Hepatocyte (in vitro differentiated cells): Measurements from ENCODE around the gene SUCNR1. TPM values are rescaled to one million over a fixed set of nuclear protein-coding genes. Genes with fewer than 3 reads are reported as not detected.
A peak's percentile ranks its signal among the peaks of the same experiment; 100 is the strongest.
"Not testable (repeated sequence)": the region's sequence is repeated elsewhere in the genome, so short reads cannot be mapped to it uniquely, and the experiment has no call there.

Source experiments
- DNase-seq: peaks from one replicate; pipeline ENCODE4 v3.0.0-alpha.2; 2016; ENCODE audit warnings: low spot score
- H2AFZ ChIP-seq: fragments of 200-600 bp; sonication (generic); 2 replicates; pipeline ENCODE4 v1.6.0; 2016; ENCODE audit warnings: antibody characterized with exemption, mild to moderate bottlenecking
- H3K27ac ChIP-seq: fragments of 200-600 bp; sonication (generic); 2 replicates; pipeline ENCODE4 v1.5.1; 2016; ENCODE audit warnings: mild to moderate bottlenecking
- H3K27me3 ChIP-seq: fragments of 200-600 bp; sonication (generic); 2 replicates; pipeline ENCODE4 v1.6.1; 2016
- H3K36me3 ChIP-seq: fragments of 200-600 bp; sonication (generic); replicated peaks from 2 replicates; pipeline ENCODE4 v1.5.1; 2016; ENCODE audit warnings: low read depth; ENCODE audit not compliant: insufficient read depth
- H3K4me1 ChIP-seq: fragments of 200-600 bp; sonication (generic); 2 replicates; pipeline ENCODE4 v1.5.1; 2016; ENCODE audit warnings: mild to moderate bottlenecking, moderate library complexity; ENCODE audit not compliant: insufficient read depth
- H3K4me2 ChIP-seq: fragments of 200-600 bp; sonication (generic); 2 replicates; pipeline ENCODE4 v1.6.0; 2016
- H3K4me3 ChIP-seq: fragments of 200-600 bp; sonication (generic); 2 replicates; pipeline ENCODE4 v1.5.1; 2016; ENCODE audit warnings: mild to moderate bottlenecking
- H3K79me2 ChIP-seq: fragments of 200-600 bp; sonication (generic); 2 replicates; pipeline ENCODE4 v1.6.0; 2017; ENCODE audit warnings: mild to moderate bottlenecking
- H3K9me2 ChIP-seq: fragments of 200-600 bp; sonication (generic); replicated peaks from 2 replicates; pipeline ENCODE4 v1.6.0; 2017; ENCODE audit warnings: mild to moderate bottlenecking; ENCODE audit not compliant: insufficient read depth
- H3K9me3 ChIP-seq: fragments of 200-600 bp; sonication (generic); 2 replicates; pipeline ENCODE4 v1.5.1; 2016; ENCODE audit warnings: low read depth, mild to moderate bottlenecking
- H4K20me1 ChIP-seq: fragments of 200-600 bp; sonication (generic); 2 replicates; pipeline ENCODE4 v1.6.0; 2016; ENCODE audit warnings: mild to moderate bottlenecking; ENCODE audit not compliant: insufficient read depth, poor library complexity, severe bottlenecking
- EZH2 ChIP-seq: fragments of 200-600 bp; sonication (generic); IDR thresholded peaks from 2 replicates; pipeline ENCODE4 v1.6.1; 2016; ENCODE audit warnings: antibody characterized with exemption, mild to moderate bottlenecking, borderline replicate concordance
- EZH2phosphoT487 ChIP-seq: fragments of 200-600 bp; sonication (generic); IDR thresholded peaks from one replicate; pipeline ENCODE4 v1.6.1; 2018; ENCODE audit warnings: antibody characterized with exemption, mild to moderate bottlenecking, low read depth, moderate library complexity; ENCODE audit not compliant: unreplicated experiment, severe bottlenecking
- WGBS: methylation state at CpG from one replicate; pipeline ENCODE4 v1.1.6; 2016; ENCODE audit warnings: low lambda C conversion rate; ENCODE audit errors: missing lambda C conversion rate; 5-methylcytosine and 5-hydroxymethylcytosine counted together
- polyA plus RNA-seq: library from polyadenylated mRNA; unstranded; fragments of >200 nt; fragmentation: Nextera tagmentation; extraction: Ambion mirVana; gene quantifications from 2 replicates; pipeline ENCODE4 v1.2.1, GENCODE V29; 2016
- total RNA-seq: library from RNA; depleted of rRNA; stranded (reverse); fragments of >200 nt; gene quantifications from 2 replicates; pipeline ENCODE4 v1.2.3, GENCODE V29; 2014
- TF ChIP-seq, protein P1 (sequence below): fragments of 200-600 bp; sonication (generic); IDR thresholded peaks from 2 replicates; pipeline ENCODE4 v1.5.1; 2016; ENCODE audit warnings: antibody characterized with exemption, mild to moderate bottlenecking; ENCODE audit not compliant: poor library complexity

SUCNR1 gene
- total and polyA plus RNA-seq, 2 experiments from 2014 or later, result 0.40 to 0.80 TPM

DNA sequence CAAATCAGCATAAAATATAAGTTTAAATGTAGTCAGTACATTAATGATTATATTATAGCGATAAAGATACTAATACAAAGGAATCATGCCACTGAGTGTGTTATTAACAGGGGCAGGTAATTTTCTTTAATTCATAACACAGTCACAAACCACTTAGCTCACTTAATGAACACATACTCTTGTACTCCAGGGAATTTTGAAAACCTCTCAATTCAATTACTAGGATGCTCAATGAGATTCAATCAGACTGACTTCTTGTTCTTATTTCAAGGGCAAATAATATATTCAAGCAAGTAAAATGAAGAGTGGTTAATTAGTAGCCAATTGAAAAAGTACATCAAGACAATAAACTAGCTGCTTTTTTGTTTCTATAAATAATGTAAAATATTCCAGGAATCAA is 5.8 kb upstream of the SUCNR1 start:
- DNase-seq, result no peak
- H3K36me3 ChIP-seq, result no peaks in the 10 kb centered on the region
- H3K4me2 ChIP-seq, result no peak overlapping the region
- H3K27ac ChIP-seq, result no peak overlapping the region
- peaks cover 11% of the 10 kb centered on the region for H3K4me1 ChIP-seq
- H3K27me3 ChIP-seq, result no peaks in the 10 kb centered on the region
- TF ChIP-seq, protein P1, sequence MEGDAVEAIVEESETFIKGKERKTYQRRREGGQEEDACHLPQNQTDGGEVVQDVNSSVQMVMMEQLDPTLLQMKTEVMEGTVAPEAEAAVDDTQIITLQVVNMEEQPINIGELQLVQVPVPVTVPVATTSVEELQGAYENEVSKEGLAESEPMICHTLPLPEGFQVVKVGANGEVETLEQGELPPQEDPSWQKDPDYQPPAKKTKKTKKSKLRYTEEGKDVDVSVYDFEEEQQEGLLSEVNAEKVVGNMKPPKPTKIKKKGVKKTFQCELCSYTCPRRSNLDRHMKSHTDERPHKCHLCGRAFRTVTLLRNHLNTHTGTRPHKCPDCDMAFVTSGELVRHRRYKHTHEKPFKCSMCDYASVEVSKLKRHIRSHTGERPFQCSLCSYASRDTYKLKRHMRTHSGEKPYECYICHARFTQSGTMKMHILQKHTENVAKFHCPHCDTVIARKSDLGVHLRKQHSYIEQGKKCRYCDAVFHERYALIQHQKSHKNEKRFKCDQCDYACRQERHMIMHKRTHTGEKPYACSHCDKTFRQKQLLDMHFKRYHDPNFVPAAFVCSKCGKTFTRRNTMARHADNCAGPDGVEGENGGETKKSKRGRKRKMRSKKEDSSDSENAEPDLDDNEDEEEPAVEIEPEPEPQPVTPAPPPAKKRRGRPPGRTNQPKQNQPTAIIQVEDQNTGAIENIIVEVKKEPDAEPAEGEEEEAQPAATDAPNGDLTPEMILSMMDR, result no peak
- no peak for TF ChIP-seq EZH2
- no peak for TF ChIP-seq EZH2phosphoT487
- no peaks in the 10 kb centered on the region for H3K79me2 ChIP-seq
- WGBS, result 92% methylated on average over 1 of the region's 1 CpG
- H3K9me3 ChIP-seq, result no peaks in the 10 kb centered on the region
- H3K4me3 ChIP-seq, result no peak overlapping the region
- H3K9me2 ChIP-seq, result no peaks in the 10 kb centered on the region
- no peak overlapping the region for H2AFZ ChIP-seq
- H4K20me1 ChIP-seq, result no peaks in the 10 kb centered on the region

DNA sequence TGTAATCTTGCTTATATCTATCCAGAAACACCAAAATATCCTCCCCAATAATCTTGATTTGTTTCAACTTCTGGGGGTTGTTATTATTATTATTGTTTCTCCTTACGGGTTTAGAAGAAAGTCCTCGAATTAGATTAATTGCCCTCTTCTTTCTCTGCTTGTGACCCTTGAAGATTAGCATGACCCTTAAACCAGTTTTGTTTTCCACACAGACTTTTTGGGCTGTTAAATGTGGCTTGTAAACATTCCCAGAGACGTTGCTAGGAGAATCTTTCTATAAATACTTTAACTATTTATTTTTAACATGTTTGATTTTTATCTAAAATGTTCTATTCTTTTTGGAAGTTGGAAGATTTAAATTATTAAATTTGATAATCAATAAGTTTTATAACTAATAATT is 4.3 kb upstream of the SUCNR1 start:
- TF ChIP-seq EZH2phosphoT487 (no peak), EZH2 (no peak)
- TF ChIP-seq, protein P1, result no peak
- H3K4me1 ChIP-seq, result peaks cover 9% of the 10 kb centered on the region
- no peaks in the 10 kb centered on the region for H3K36me3 ChIP-seq
- no peaks in the 10 kb centered on the region for H4K20me1 ChIP-seq
- H3K4me3 ChIP-seq, result no peak overlapping the region
- H3K9me3 ChIP-seq, result no peaks in the 10 kb centered on the region
- 23% methylated on average over 3 of the region's 3 CpGs for WGBS
- no peak overlapping the region for H3K4me2 ChIP-seq
- no peaks in the 10 kb centered on the region for H3K9me2 ChIP-seq
- no peaks in the 10 kb centered on the region for H3K79me2 ChIP-seq
- no peak for DNase-seq
- H3K27me3 ChIP-seq, result no peaks in the 10 kb centered on the region
- H3K27ac ChIP-seq, result no peak overlapping the region
- H2AFZ ChIP-seq, result no peak overlapping the region

DNA sequence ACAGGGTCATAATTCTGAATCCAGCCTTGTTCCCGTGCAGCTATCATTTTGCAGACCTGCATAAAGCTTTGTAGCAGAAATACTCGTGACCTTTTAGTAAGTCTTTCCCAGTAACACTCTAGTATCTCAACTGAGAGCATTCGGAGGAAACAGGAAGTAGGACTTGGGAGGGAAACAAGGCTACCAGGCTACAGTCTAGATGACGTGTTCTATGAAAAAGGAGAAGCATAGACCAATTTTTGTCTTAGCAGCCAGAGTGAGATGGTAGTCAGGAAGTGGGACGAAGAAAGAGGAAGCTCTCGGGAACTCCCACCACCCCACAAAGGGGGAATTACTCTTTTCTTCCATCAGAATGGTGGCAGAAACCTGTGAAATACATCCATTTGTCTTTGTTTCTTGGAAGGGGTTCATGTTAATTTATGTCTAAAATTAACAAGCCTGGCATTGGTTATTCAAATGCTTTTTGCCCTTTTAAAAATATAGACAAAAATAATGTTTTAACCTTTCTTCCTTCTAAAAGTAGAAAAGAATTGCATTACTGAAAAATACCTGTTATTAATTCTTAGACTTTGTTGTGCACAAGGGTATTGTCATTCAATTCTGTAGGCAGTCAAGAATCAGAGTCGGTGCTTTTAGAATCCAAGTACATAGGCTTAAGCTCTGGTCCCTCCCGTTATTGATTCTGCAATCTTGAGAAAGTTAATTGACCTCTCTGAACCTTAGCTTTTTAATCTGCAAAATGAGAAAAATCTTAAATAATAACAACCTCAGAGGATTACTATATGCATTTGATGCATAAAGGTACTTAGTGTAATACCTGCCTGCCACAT is 1.6 kb upstream of the SUCNR1 start:
- no peak for DNase-seq
- Histone ChIP-seq H3K9me3 (no peaks in the 10 kb centered on the region), H3K9me2 (no peaks in the 10 kb centered on the region), H3K4me3 (no peak overlapping the region), H3K27ac (peak overlapping the region; percentile 21), H2AFZ (peak overlapping the region; percentile 48), H3K27me3 (no peaks in the 10 kb centered on the region), H3K79me2 (no peaks in the 10 kb centered on the region), H4K20me1 (no peaks in the 10 kb centered on the region), H3K4me1 (no peaks in the 10 kb centered on the region), H3K36me3 (no peaks in the 10 kb centered on the region), H3K4me2 (no peak overlapping the region)
- no peak for TF ChIP-seq EZH2phosphoT487
- TF ChIP-seq, protein P1, result no peak
- TF ChIP-seq EZH2, result no peak
- 70% methylated on average over 8 of the region's 8 CpGs for WGBS

DNA sequence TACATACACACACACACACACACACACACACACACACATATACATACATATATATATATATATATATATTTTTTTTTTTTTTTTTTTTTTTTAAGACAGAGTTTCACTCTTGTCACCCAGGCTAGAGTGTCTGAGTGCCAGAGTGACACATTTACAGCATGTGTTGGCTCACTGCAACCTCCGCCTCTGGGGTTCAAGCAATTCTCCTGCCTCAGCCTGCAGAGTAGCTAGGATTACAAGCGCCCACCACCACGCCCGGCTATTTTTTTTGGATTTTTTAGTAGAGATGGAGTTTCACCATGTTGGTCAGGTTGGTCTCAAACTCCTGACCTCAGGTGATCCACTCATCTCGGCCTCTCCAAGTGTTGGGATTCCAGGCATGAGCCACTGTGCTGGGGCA is 636 bp downstream of the SUCNR1 start:
- not testable (repeated sequence) for H3K36me3 ChIP-seq, H3K27me3 ChIP-seq, H4K20me1 ChIP-seq, H2AFZ ChIP-seq, DNase-seq, H3K4me1 ChIP-seq, H3K4me3 ChIP-seq, H3K79me2 ChIP-seq, H3K9me2 ChIP-seq, H3K4me2 ChIP-seq, H3K27ac ChIP-seq, H3K9me3 ChIP-seq
- 93% methylated on average over 5 of the region's 5 CpGs for WGBS
